Ishikawa (cell line): ENCODE results near the gene ARID5B.

Experiments
- CEBPB ChIP-seq: IDR thresholded peaks from 2 replicates; pipeline ENCODE4 v1.6.1; 2012
- EGR1 ChIP-seq: IDR thresholded peaks from 2 replicates; pipeline ENCODE4 v1.6.1; 2012
- EP300 ChIP-seq: IDR thresholded peaks from 2 replicates; pipeline ENCODE4 v1.6.1; 2012; ENCODE audit warnings: borderline replicate concordance
- FOXM1 ChIP-seq: IDR thresholded peaks from 2 replicates; pipeline ENCODE4 v1.6.1; 2012; ENCODE audit warnings: low read depth, borderline replicate concordance
- NFIC ChIP-seq: IDR thresholded peaks from 2 replicates; pipeline ENCODE4 v1.6.1; 2012
- REST ChIP-seq: IDR thresholded peaks from 2 replicates; pipeline ENCODE4 v1.6.1; 2012; ENCODE audit warnings: low read depth, mild to moderate bottlenecking
- TAF1 ChIP-seq: IDR thresholded peaks from 2 replicates; pipeline ENCODE4 v1.6.1; 2012; ENCODE audit warnings: low read depth, mild to moderate bottlenecking
- TCF12 ChIP-seq: IDR thresholded peaks from 2 replicates; pipeline ENCODE4 v1.6.1; 2012; ENCODE audit warnings: low read depth
- YY1 ChIP-seq: IDR thresholded peaks from 2 replicates; pipeline ENCODE4 v1.6.1; 2012; ENCODE audit warnings: low read depth
- ZBTB7A ChIP-seq: IDR thresholded peaks from 2 replicates; pipeline ENCODE4 v1.6.1; 2012; ENCODE audit warnings: low read depth
- TF ChIP-seq, protein P1 (sequence below): IDR thresholded peaks from 2 replicates; pipeline ENCODE4 v1.6.1; 2012

DNA sequence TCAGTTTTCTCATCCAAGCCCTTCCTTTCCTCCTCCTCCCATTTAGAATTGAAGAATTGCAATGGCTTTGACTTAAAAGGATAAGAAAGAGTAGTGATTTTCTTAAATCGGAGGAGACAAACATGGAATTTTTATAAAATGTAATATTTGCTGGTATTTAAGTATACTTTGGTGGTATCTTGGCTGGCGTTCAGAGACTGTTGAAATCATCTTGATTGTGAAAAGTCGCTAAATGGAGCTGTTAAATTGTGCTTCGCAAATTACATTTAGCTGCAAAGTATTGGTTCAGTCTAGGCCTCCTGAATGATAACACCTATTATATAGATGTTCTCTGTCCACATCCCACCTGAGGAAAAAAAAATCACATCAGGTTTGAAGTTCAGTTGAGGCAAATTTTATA is 81.8 kb downstream of the ARID5B start:
- no peak for TF ChIP-seq CEBPB
- no peak for TF ChIP-seq NFIC
- no peak for TF ChIP-seq FOXM1
- no peak for TF ChIP-seq TCF12
- no peak for TF ChIP-seq TAF1
- no peak for TF ChIP-seq REST
- no peak for TF ChIP-seq YY1
- no peak for TF ChIP-seq EGR1
- TF ChIP-seq, protein P1, sequence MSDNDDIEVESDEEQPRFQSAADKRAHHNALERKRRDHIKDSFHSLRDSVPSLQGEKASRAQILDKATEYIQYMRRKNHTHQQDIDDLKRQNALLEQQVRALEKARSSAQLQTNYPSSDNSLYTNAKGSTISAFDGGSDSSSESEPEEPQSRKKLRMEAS: no peak
- TF ChIP-seq EP300: no peak
- TF ChIP-seq ZBTB7A: no peak
